K562 (cell line): ENCODE data around the gene CEBPZ. TPM values are rescaled to one million over a fixed set of nuclear protein-coding genes. Genes with fewer than 3 reads are reported as not detected.
A peak's percentile ranks its signal among the peaks of the same experiment; 100 is the strongest.

Experiments
- ATF4 ChIP-seq: fragments of 450-650 bp; formaldehyde crosslinking; IDR thresholded peaks from 2 replicates; pipeline ENCODE4 v1.4.0; 2022; ENCODE audit warnings: mild to moderate bottlenecking, moderate library complexity
- CBX3 ChIP-seq, 2 experiments: IDR thresholded peaks; 1 replicate in 1 of 2; 2 replicates in 1 of 2; pipeline ENCODE4 v1.6.1; 2012; ENCODE audit warnings: inconsistent platforms in 2 of 2, low read length in 2 of 2, borderline replicate concordance in 1 of 2, control low read depth in 1 of 2
- CHD1 ChIP-seq: fragments of 200-600 bp; sonication (generic); IDR thresholded peaks from one replicate; pipeline ENCODE4 v1.6.1; 2012; ENCODE audit warnings: mild to moderate bottlenecking, moderate library complexity, low read length, inconsistent platforms
- CTBP1 ChIP-seq: fragments of 450-650 bp; IDR thresholded peaks from 2 replicates; pipeline ENCODE4 v1.6.1; 2016; ENCODE audit warnings: borderline replicate concordance
- EGR1 ChIP-seq: fragments of 450-650 bp; conservative IDR thresholded peaks from 2 replicates; pipeline ENCODE4 v1.6.1; 2017; ENCODE audit warnings: mild to moderate bottlenecking
- ERF ChIP-seq: fragments of 450-650 bp; formaldehyde crosslinking; IDR thresholded peaks from 2 replicates; pipeline ENCODE4 v1.4.0; 2020; ENCODE audit warnings: mild to moderate bottlenecking, mixed read lengths
- HDGF ChIP-seq: fragments of 450-650 bp; IDR thresholded peaks from 2 replicates; pipeline ENCODE4 v1.6.1; 2016
- HMG20A ChIP-seq: fragments of 450-650 bp; formaldehyde crosslinking; conservative IDR thresholded peaks from 2 replicates; pipeline ENCODE4 v1.4.0; 2020; ENCODE audit warnings: mild to moderate bottlenecking, mixed read lengths
- PHF8 ChIP-seq: fragments of 200-600 bp; sonication (generic); IDR thresholded peaks from 2 replicates; pipeline ENCODE4 v1.6.1; 2012; ENCODE audit warnings: mixed run types, mild to moderate bottlenecking, inconsistent platforms, low read length, moderate library complexity, borderline replicate concordance
- PKNOX1 ChIP-seq: fragments of 450-650 bp; IDR thresholded peaks from 2 replicates; pipeline ENCODE4 v1.6.1; 2016
- RB1 ChIP-seq: fragments of 450-650 bp; IDR thresholded peaks from 2 replicates; pipeline ENCODE4 v1.6.1; 2017; ENCODE audit warnings: low read depth, mild to moderate bottlenecking
- TGIF2 ChIP-seq: sonication (generic); formaldehyde crosslinking; IDR thresholded peaks from 2 replicates; pipeline ENCODE4 v1.8.1; 2022; ENCODE audit warnings: mild to moderate bottlenecking, missing genetic modification reagents, moderate library complexity
- THAP12 ChIP-seq: fragments of 250-450 bp; sonication (Bioruptor Pico); IDR thresholded peaks from 2 replicates; pipeline ENCODE4 v1.9.0; 2021; ENCODE audit warnings: mild to moderate bottlenecking, inconsistent platforms
- ZNF143 ChIP-seq: sonication (generic); formaldehyde crosslinking; IDR thresholded peaks from 2 replicates; pipeline ENCODE4 v1.9.0; 2022; ENCODE audit warnings: mild to moderate bottlenecking, missing genetic modification reagents
- ZNF766 ChIP-seq: fragments of 200-800 bp; sonication (Bioruptor generic); conservative IDR thresholded peaks from 2 replicates; pipeline ENCODE4 v1.6.1; 2016; ENCODE audit warnings: missing genetic modification characterization, missing compliant biosample characterization
- polyA plus RNA-seq, 8 experiments: library from polyadenylated mRNA; depleted of rRNA in 4 of 8; stranded (reverse) in 5 of 8; unstranded in 3 of 8; fragments of >200 nt; fragmentation: Nextera tagmentation in 2 of 8; fragmentation: Illumina TruSeq in 1 of 8; extraction: Ambion mirVana in 2 of 8; extraction: Trizol in 1 of 8; gene quantifications; 2 replicates each; pipeline versions ENCODE4 v1.2.1 to v1.2.3, GENCODE V29; 2011 to 2014; ENCODE audit warnings: inconsistent platforms in 1 of 8, missing spikeins in 1 of 8
- total RNA-seq, 7 experiments: library from RNA; depleted of rRNA in 6 of 7; stranded (reverse); fragments of >200 nt in 6 of 7; fragmentation: Illumina TruSeq in 2 of 7; extraction: Trizol in 2 of 7; gene quantifications; 2 replicates each; pipeline versions ENCODE4 v1.2.1 to v1.2.3, GENCODE V29; 2011 to 2021; ENCODE audit warnings: low replicate concordance in 1 of 7
- TF ChIP-seq, protein P1 (sequence below): sonication (generic); formaldehyde crosslinking; IDR thresholded peaks from 2 replicates; pipeline ENCODE4 v1.8.0; 2022; ENCODE audit warnings: mild to moderate bottlenecking, low read depth, missing genetic modification reagents
- TF ChIP-seq, protein P2 (sequence below): fragments of 250-450 bp; sonication (Bioruptor Pico); IDR thresholded peaks from 2 replicates; pipeline ENCODE4 v1.5.1; 2021; ENCODE audit warnings: mild to moderate bottlenecking
- TF ChIP-seq, protein P3 (sequence below): sonication (generic); formaldehyde crosslinking; IDR thresholded peaks from 2 replicates; pipeline ENCODE4 v1.8.1; 2023; ENCODE audit warnings: mild to moderate bottlenecking, missing genetic modification reagents

The CEBPZ gene
- total and polyA plus RNA-seq, 9 of the 15 experiments (the other 6 are each of a cell fraction or from before 2014, with no cell fraction given) = 49.7 to 160 (median 82.8) TPM

- TF ChIP-seq, protein P1, sequence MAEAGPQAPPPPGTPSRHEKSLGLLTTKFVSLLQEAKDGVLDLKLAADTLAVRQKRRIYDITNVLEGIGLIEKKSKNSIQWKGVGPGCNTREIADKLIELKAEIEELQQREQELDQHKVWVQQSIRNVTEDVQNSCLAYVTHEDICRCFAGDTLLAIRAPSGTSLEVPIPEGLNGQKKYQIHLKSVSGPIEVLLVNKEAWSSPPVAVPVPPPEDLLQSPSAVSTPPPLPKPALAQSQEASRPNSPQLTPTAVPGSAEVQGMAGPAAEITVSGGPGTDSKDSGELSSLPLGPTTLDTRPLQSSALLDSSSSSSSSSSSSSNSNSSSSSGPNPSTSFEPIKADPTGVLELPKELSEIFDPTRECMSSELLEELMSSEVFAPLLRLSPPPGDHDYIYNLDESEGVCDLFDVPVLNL = no peak
- TF ChIP-seq ATF4 (CRISPR knock-in tag) (no peak), CBX3 (IDR thresholded peaks at IDR 0.05; ENCODE audit: borderline replicate concordance in 1 of 2, low read length in 2 of 2) (no peak), ZNF143 (CRISPR knock-in tag) (no peak), ERF (CRISPR knock-in tag) (no peak), THAP12 (CRISPR knock-in tag) (no peak), PKNOX1 (0 out of 2 replicates have a peak, but pooled peaks have one; percentile 24), RB1 (no peak), PHF8 (peak; percentile 68), CHD1 (peak; percentile 48), HDGF (no peak), HMG20A (CRISPR knock-in tag) (no peak), ZNF766 (CRISPR knock-in tag) (0 out of 2 replicates have a peak, but pooled peaks have one; percentile 43), EGR1 (no peak), TGIF2 (CRISPR knock-in tag) (0 out of 2 replicates have a peak, but pooled peaks have one; percentile 38), CTBP1 (peak; percentile 50; the same call in 1 of the 2 replicates)
- TF ChIP-seq, protein P2, sequence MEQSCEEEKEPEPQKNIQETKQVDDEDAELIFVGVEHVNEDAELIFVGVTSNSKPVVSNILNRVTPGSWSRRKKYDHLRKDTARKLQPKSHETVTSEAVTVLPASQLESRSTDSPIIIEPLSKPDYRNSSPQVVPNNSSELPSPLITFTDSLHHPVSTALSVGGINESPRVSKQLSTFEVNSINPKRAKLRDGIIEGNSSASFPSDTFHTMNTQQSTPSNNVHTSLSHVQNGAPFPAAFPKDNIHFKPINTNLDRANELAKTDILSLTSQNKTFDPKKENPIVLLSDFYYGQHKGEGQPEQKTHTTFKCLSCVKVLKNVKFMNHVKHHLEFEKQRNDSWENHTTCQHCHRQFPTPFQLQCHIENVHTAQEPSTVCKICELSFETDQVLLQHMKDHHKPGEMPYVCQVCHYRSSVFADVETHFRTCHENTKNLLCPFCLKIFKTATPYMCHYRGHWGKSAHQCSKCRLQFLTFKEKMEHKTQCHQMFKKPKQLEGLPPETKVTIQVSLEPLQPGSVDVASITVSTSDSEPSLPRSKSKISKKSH (CRISPR knock-in tag) = no peak
- TF ChIP-seq, protein P3, sequence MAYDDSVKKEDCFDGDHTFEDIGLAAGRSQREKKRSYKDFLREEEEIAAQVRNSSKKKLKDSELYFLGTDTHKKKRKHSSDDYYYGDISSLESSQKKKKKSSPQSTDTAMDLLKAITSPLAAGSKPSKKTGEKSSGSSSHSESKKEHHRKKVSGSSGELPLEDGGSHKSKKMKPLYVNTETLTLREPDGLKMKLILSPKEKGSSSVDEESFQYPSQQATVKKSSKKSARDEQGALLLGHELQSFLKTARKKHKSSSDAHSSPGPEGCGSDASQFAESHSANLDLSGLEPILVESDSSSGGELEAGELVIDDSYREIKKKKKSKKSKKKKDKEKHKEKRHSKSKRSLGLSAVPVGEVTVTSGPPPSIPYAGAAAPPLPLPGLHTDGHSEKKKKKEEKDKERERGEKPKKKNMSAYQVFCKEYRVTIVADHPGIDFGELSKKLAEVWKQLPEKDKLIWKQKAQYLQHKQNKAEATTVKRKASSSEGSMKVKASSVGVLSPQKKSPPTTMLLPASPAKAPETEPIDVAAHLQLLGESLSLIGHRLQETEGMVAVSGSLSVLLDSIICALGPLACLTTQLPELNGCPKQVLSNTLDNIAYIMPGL (CRISPR knock-in tag) = no peak
These were observed 75.1 kb downstream of the CEBPZ start (continued) for GRCh38 chr2:37156071-37156856.
